DMS 273 (cell line): ENCODE data around the gene SRSF8.
"Not testable (repeated sequence)": the region's sequence is repeated elsewhere in the genome, so short reads cannot be mapped to it uniquely, and the experiment has no call there.

Experiments used
- DNase-seq: peaks from one replicate; lab custom pipeline; 2025; ENCODE audit not compliant: unreplicated experiment; lab: John Stamatoyannopoulos, UW

Gene SRSF8

DNA sequence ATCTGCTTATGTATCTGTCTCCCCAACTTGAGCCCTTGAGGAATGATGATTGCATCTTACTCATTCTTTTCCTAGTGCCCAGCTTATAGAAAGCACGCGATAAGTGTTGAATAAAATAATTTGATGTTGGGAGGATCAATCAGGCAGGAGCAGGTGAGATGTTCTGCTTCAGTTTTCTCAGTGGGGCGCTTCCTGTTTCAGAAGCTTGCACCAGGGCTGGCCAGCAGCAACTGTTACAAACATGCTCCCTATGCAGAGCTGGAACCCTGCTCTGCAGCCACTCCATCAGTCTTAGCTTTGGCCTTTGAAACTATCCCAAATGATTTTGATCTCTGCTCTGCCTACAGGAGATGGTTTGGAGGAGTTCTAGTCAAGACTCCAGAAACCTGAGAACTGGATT lies 26.8 kb downstream of the SRSF8 start:
- DNase-seq = no peak

- DNase-seq = peak; percentile 34
Observed at GRCh38 chr11:95095858-95096587, 29.3 kb downstream of the SRSF8 start.

DNA sequence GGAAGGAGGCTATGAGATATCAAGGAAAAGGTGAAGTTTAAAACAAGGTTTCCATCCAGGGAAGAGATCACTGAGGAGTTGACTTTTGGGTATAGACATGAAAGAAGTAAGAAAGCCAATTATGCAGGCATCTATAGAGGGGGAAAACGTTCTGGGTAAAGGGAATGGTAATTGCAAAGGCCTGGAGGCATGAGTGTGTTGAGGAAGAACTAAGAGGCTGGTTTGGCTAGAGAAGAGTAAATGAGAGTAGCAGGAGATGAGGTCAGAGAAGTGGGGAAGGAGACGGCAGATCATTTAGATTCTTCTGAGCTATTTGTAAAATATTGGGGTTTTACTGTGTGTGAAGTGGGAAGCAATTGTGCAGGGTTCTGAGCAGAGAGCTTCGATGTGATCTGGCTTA lies 30.5 kb downstream of the SRSF8 start:
- no peak for DNase-seq

GRCh38 chr11:95098826-95099225 lies 32.1 kb downstream of the SRSF8 start:
- DNase-seq = no peak

DNA sequence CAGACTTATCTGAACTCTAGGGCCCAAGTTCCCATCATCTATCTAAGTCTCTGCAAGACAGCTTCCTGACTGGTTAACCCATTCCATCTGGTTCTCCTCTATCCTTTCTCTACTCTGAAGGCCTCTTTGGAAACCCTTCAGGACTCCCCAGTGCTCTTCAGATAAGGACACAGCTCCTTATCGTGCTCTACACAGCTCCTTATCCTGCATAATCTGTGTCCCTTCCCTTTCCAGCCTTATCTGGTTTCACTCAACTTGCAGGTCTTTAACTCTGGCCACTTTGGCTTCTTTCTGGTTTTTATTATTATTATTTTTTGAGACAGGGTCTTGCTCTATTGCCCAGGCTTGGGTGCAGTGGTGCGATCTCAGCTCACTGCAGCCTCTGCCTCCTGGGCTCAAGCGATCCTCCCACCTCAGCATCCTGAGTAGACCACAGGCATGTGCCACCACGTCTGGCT lies 33.5 kb downstream of the SRSF8 start:
- no peak for DNase-seq

DNA sequence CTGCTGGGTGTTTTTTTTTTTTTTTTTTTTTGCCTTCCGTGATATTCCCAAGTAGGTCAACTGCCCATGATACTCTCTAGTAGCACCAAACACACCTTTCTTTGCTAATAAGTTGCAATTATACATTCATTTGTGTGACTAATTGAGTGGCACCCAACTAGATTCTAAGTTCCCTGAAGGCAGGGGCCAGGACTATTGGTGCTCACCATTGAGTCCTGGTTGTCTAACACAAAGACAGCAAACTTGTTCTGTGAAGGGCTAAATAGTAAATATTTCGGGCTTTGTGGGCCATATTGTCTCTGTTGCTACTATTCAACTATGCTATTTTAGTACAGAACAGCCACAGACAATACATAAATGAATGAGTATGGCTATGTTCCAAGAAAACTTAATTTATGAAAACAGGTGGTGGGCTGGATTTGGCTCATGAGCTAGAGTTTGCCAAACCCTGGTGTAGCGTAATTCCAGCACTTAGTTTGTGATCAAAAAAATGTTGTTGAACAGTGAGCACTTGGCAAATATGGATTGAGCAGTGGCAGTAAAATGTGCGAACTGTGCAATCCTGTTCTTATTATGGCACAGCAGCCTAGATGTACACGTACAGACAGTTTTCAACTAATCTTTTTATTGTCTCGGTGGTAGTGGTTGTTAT lies 34.3 kb downstream of the SRSF8 start:
- DNase-seq = no peak

DNA sequence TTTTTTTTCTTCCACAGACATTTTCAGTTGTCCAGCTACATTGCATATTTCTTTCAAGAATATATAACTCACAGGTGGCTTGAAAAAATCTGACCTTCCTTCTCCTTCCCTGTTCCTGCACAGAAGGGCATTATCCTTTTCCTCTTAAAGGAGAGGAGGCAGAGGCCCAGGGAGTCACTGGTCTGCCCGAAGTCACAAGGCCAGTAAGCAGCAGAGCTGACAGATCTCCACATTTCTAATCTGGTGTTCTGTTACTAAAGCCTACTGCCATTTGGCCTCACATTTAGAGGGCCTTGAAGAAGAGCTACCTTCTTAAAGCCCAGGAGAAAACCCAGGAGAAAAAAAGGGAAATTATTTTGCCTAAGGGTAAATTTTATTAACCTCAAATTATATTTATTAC lies 35.2 kb downstream of the SRSF8 start:
- peak; percentile 31 for DNase-seq

- DNase-seq = no peak
Observed at GRCh38 chr11:95102733-95103132, 36.0 kb downstream of the SRSF8 start.

GRCh38 chr11:95103701-95104100 lies 37.0 kb downstream of the SRSF8 start:
- no peak for DNase-seq

- DNase-seq = peak; percentile 6
Observed at GRCh38 chr11:95104121-95104830, 37.6 kb downstream of the SRSF8 start.

- peak; percentile 86 for DNase-seq
Observed at GRCh38 chr11:95104856-95105255, 38.1 kb downstream of the SRSF8 start.

DNA sequence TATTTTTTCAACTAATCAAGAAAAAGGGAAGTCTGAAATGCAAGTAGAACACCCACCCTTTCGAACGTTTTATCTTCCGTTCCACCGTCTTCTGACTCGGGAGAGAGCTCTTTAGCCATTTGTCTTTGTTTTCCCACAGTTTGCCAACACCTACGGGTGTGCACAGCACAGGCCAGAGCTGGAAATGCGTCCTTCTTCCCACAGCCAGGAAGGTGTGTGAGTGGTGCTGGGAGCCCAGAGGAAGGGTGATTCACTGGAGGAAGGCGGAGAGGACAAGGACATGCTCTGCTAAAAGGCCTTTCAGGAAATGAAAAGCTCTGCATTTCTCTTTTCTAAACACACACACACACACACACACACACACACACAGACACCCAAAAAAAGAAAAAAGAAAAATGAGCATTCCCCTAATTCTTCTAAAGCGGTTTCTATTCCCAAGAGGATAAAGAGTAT lies 41.5 kb downstream of the SRSF8 start:
- DNase-seq = no peak

GRCh38 chr11:95108671-95109551 lies 42.2 kb downstream of the SRSF8 start:
- DNase-seq = no peak

DNA sequence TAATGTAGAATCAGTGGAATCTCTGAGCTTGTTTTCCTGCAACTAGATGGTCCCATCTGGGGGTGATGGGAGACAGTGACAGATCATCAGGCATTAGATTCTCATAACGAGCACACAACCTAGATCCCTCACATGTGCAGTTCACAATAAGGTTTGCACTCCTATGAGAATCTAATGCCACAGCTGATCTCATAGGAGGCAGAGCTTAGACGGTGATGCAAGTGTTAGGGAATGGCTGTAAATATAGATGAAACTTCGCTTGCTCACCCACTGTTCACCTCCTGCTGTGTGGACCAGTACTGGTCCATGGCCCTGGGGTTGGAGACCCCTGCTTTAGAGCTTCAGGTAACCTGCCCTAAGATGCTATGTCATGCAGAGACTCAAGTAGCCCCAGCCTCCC lies 44.8 kb downstream of the SRSF8 start:
- not testable (repeated sequence) for DNase-seq

DNA sequence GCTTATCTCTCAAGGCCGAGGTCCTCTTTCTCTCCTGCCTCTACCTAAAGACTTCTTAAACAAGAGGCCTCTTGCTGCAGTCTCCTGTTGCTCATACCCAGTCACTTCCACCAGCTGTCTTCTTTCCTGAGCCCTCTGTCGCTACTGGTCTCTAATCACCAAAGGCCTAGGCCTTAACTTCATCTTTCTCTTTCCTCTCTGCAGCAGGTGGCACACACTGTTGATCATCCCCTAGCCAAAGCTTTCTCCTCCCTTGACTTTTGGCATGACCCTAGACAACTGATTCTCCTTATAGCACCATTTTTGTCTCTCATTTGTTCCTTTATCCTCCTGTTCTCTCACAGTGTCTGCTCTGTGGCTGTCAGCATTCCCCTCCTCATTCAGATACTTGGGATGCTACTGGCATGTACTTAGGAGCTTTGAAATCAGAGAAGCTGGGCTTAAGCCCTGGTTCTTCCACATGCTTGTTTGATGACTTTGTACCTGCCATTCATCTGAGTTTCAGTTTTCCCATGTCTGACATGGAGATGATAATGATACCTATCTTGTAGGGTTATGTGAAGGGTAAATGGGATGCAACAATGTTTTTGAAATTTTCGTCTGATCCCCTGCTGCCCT lies 45.3 kb downstream of the SRSF8 start:
- no peak for DNase-seq

GRCh38 chr11:95115597-95115996 lies 48.9 kb downstream of the SRSF8 start:
- no peak for DNase-seq

GRCh38 chr11:95119361-95120060 lies 52.8 kb downstream of the SRSF8 start:
- DNase-seq = no peak
